HG03139 (cell line): ENCODE data around the gene ZNF429.
"Not testable (repeated sequence)": the region's sequence is repeated elsewhere in the genome, so short reads cannot be mapped to it uniquely, and the experiment has no call there.

ENCODE experiments used
- ATAC-seq: cut with Tn5 transposase; IDR thresholded peaks from one replicate; pipeline ENCODE4 v1.9.1; 2021; ENCODE audit not compliant: unreplicated experiment

The ZNF429 gene

GRCh38 chr19:21512609-21513008 lies 7.2 kb downstream of the ZNF429 start:
- ATAC-seq, result not testable (repeated sequence)

- ATAC-seq, result no peak
Measured at GRCh38 chr19:21513651-21514050, 8.2 kb downstream of the ZNF429 start.

- ATAC-seq, result no peak
Measured at GRCh38 chr19:21519488-21519887, 14.1 kb downstream of the ZNF429 start.

- no peak for ATAC-seq
Measured at GRCh38 chr19:21532904-21533303, 27.5 kb downstream of the ZNF429 start.

DNA sequence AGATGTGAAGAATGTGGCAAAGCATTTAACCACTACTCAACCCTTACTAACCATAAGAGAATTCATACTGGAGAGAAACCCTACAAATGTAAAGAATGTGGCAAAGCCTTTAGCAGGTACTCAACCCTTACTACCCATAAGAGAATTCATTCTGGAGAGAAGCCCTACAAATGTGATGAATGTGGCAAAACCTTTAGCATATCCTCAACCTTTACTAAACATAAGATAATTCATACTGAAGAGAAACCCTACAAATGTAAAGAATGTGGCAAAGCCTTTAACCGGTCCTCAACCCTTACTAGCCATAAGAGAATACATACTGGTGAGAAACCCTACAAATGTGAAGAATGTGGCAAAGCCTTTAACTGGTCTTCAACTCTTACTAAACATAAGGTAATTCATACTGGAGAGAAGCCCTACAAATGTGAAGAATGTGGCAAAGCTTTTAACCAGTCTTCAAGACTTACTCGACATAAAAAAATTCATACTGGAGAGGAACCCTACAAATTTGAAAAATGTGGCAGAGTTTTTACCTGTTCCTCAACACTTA lies 31.4 kb downstream of the ZNF429 start:
- ATAC-seq, result not testable (repeated sequence)

DNA sequence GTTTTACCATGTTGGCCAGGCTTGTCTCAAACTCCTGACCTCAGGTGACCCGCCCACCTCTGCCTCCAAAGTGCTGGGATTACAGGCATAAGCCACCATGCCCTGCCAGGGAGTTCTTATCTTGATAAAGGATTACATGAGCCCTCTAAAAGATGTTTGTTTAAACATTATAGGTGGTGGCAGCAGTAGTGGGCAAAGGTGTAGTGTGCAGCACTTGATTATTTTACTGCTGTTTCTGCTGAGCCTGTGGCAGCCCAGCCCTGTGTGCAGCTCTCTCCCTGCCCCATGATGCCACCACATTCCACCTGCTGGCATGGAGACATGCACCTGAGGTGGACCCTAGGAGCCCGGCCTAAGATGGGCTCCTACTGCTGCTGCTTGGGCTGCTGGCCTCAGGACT lies 54.0 kb downstream of the ZNF429 start:
- ATAC-seq, result no peak

GRCh38 chr19:21564406-21564805 lies 59.0 kb downstream of the ZNF429 start:
- no peak for ATAC-seq

DNA sequence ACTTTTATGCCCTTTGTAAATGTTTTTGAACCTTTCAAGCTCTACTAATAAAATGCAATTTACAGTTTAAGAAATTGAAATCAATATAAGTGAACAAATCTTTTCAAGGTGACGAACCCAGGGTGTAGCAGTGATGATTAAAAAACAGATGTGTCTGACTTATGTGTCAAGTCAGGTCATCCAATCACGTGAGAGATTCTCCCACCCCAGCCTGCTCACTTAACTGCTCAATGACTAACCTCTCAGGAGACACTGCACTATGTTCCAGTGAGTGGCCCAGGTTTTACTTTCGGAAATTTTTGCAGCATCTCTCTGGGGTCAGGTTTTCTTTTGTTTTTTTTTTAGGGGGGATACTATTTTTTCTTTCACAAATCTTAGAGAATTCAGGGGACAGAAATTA lies 60.7 kb downstream of the ZNF429 start:
- no peak for ATAC-seq

- ATAC-seq, result not testable (repeated sequence)
Measured at GRCh38 chr19:21567806-21568205, 62.4 kb downstream of the ZNF429 start.

DNA sequence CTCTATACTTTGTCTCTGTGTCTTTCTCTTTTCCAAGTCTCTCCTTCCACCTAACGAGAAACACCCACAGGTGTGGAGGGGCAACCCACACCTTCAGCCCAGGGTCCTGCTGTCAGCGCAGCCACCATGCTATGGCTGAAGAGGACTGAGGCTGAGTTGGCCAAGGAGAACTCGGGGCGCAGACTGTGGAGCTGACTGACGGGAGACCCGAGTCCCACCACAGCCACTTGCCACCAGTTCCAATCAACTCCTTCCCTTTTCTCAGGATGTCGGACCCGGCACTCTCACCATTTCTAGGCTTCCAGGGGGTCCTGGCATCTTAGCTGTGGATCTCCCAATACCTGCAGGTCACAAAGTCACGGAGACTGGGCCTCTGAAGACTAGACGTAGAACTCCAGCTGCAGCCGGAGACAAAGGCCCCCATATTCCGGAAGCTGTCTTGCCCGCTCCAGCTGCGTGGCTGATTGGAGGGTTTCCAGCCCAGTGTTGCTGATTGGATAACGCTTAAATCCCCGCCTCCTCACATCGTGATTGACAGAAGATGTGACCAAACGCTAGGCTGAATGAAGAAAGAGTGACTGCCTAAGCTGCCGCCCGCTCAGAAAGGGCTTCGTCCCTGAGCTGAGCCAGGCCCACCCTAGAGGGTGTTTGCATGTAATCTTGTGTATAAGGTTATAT lies 63.6 kb downstream of the ZNF429 start:
- peak; percentile 97 for ATAC-seq

DNA sequence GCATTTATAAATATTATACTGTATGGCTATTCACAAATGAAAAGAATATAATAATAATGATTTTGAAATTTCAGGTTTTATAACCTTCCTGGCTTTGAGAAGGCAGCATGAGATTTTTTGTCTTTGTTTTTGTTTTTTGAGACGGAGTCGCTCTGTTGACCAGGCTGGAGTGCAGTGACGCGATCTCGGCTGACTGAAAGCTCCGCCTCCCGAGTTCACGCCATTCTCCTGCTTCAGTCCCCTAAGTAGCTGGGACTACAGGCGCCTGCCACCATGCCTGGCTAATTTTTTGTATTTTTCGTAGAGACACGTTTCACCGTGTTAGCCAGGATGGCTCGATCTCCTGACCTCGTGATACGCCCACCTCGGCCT lies 64.1 kb downstream of the ZNF429 start:
- no peak for ATAC-seq

GRCh38 chr19:21571316-21571715 lies 65.9 kb downstream of the ZNF429 start:
- ATAC-seq, result no peak

GRCh38 chr19:21574607-21575006 lies 69.2 kb downstream of the ZNF429 start:
- ATAC-seq, result no peak

GRCh38 chr19:21576481-21576880 lies 71.1 kb downstream of the ZNF429 start:
- no peak for ATAC-seq

DNA sequence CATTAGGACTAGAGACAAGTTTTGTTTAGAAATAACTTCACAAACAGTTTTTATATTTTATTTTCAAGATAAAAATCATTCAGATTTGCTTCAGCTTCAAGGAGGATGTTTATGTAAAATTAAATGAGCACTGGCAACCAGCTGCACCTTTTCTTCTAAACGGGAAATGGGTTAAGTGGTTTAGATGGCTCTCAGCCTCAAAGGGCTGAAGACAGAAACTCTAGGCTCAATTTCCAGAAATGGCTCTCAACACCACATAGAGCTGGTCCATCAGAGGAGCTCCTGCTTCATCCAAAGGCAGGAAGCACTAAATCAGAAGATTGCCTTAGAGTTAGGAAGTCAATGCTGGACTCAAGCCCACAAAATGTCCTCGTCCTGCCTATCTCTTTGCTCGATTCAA lies 74.7 kb downstream of the ZNF429 start:
- ATAC-seq, result no peak

DNA sequence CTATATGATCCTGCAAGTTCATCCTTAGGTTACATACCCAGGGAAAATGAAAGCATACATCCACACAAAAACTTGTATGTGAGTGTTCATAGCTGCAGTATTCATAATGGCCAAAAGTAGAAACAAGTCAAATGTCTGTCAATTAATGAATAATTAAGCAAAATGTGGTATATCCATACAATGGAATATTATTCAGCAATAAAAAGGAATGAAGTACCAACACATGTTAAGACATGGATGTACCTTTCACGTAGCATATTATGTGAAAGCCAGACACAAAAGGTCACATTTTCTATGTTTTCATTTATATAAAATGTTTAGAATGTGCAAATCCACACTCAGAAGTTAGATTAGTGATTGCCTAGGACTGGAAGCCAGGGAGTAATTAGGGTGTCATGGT lies 75.4 kb downstream of the ZNF429 start:
- no peak for ATAC-seq

- ATAC-seq, result no peak
Measured at GRCh38 chr19:21581646-21582240, 76.3 kb downstream of the ZNF429 start.

DNA sequence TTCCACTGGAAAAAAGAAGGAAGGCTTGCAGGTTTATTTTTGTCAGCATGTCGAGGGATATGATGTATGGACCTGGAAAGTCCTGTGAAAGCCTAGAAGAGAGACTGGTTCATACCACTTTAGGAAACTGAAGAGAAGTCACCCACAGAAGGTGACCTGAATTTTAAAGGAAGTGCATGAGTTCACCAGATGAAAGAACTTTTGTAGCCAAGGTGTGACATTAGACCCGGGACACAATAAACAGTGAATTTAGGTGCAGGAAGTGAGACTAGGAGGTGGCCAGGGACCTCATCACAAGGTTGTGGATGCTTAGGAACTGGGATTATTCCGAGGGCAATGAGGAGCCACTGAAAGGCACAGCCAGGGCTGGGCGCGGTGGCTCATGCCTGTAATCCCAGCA lies 79.1 kb downstream of the ZNF429 start:
- ATAC-seq, result no peak

DNA sequence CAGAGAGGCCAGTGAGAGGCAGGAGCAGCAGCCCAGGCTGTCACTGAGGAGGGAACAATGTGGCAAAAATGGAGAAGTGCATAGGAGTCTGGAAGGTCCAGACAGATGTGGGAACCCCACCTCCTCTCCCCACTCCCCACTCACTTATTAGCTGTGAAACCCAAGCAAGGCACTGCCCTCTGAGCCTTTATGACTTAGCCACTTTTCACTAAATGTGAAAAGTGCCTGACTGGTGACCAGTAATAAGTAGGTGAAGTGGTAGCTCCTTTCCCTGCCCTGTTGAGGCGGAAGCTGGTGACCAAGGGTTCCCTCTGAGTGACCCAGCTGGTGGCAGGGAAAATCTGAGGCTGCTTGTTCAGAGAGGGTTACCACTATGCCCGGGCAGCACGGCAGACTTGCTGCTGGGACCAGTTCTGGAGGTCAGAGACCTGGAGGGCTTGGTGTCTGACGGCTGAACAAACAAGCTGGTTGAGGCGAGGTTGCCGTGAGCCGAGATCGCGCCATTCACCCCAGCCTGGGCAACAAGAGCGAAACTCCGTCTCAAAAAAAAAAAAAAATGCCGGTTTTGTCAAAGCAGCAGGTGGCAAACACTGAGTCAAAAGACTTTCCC lies 80.0 kb downstream of the ZNF429 start:
- no peak for ATAC-seq

DNA sequence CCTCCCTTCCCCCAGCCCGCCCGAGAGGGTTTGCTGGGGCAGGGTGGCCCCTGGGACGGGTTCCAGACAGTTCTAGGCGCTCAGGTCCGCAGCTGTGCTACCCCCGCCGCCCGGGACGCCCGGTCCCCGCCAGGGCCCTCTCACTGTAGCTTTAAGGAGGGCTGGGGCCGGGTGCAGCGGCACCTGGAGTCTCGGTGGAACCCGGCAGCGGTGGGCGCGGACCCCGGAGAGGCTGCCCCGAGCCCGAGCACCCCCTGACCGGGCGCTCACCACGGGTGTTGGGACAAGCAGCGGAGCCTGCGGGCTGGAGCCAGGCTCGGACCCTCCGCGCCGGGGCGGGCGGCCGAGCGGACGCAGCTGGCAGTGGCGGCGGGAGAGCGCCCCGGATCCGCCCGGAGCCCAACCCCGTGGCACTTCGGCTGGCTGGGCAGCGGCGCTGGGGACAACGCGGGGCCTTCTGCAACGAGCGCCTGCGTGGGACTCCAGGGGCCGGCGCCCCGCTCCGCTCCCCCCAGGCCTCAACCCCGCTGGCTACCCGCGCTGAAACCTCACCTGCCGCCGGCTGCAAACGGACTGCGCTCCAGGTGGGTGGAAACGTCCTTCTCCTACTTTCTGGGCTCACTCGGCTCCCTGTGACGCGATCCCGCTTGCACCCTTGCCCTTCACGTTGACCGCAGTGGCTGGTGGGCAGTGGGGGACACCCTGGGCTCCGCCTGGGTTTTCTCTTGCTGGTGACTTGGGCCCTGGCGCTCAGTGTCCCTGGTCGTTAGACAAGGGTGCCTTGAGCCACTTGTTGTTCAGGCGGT lies 81.1 kb downstream of the ZNF429 start:
- ATAC-seq, result no peak

DNA sequence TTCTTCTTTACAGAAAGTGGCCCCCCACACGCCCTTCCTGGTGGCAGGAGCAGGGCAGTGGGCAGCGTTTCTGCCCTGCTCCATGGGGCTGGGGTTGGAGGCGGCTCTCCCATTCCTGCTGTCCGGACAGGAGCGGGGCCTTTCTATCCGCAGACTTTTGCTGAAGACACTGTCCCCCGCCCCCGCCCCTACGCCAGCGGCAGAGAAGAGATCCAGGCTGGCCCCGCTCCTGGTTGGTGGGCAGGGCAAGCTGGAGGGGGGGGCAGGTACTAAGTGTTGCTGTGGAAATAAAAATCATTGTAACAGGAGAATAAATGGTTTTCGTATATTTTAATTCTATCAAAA lies 81.7 kb downstream of the ZNF429 start:
- ATAC-seq, result no peak

DNA sequence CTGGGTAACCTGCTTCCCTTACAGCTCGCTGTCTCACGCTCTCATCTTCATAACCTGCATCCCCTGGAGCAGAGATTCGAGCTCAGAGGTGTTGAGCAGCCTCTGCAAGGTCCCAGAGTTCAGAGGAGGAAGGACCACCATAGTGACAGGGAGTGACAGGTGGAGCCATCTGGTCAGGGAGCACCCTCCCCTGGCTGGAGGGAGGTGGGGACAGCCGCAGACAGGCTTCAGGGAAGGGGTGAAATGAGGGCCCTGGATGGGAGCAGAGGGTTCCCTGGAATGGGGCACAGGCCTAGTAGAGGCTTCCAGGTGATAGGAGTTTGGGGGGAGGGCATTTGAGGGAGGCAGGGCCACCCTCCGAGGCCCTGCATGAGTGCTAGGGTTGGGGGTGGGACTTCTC lies 82.1 kb downstream of the ZNF429 start:
- no peak for ATAC-seq
